ENCODE results near the gene CDH23.

- TF ChIP-seq CTCF (conservative IDR thresholded peaks at IDR 0.05; ENCODE audit: low read length) = peak; percentile 79
- TF ChIP-seq EZH2phosphoT487 (IDR thresholded peaks at IDR 0.05; ENCODE audit: borderline replicate concordance) = no peak
Observed at GRCh38 chr10:71837098-71837827, 440.5 kb downstream of the CDH23 start.

All from Loucy (cell line).